ENCODE results near the gene NEBL.

Gene NEBL

DNA sequence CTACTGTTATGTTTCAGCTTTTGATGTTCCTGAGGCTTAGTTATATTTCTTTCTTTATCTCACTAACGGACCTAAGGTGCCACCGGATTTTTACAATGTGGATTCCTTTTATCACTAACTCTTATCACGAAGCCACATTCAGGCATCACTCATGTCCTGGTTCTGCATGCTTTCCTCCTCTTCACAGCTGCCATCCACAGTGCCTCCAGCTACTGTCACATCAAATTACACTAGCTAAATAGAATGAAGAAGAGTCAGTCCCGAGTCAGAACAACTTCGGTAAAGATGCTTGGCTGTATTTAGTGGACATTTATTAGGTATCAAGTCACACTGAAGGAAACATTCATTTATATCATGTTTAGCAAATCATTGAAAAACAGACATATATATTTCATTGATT is 153.2 kb downstream of the NEBL start:
- H3K27me3 ChIP-seq (ENCODE audit: insufficient read depth, low read length): no peaks in the 10 kb centered on the region
- H3K4me1 ChIP-seq (ENCODE audit: insufficient read depth, low read length): no peaks in the 10 kb centered on the region
- peaks cover 2% of the 10 kb centered on the region for H3K9me3 ChIP-seq (ENCODE audit: low read length)
- no peak overlapping the region for H3K4me3 ChIP-seq (ENCODE audit: low read length)
- H3K36me3 ChIP-seq (ENCODE audit: insufficient read depth, low read length): no peaks in the 10 kb centered on the region
- H2AFZ ChIP-seq (ENCODE audit: low read depth, low read length): no peak overlapping the region

- Histone ChIP-seq H3K4me1 (ENCODE audit: insufficient read depth, low read length) (no peaks in the 10 kb centered on the region), H3K4me3 (ENCODE audit: low read length) (no peak overlapping the region), H3K27me3 (ENCODE audit: insufficient read depth, low read length) (no peaks in the 10 kb centered on the region), H3K36me3 (ENCODE audit: insufficient read depth, low read length) (no peaks in the 10 kb centered on the region), H2AFZ (ENCODE audit: low read depth, low read length) (no peak overlapping the region), H3K9me3 (ENCODE audit: low read length) (peaks cover 2% of the 10 kb centered on the region)
Measured at GRCh38 chr10:20742737-20743541, 154.2 kb downstream of the NEBL start.

- Histone ChIP-seq H3K4me1 (ENCODE audit: insufficient read depth, low read length) (no peaks in the 10 kb centered on the region), H3K9me3 (ENCODE audit: low read length) (peaks cover 2% of the 10 kb centered on the region), H2AFZ (ENCODE audit: low read depth, low read length) (no peak overlapping the region), H3K36me3 (ENCODE audit: insufficient read depth, low read length) (no peaks in the 10 kb centered on the region), H3K27me3 (ENCODE audit: insufficient read depth, low read length) (peaks cover 6% of the 10 kb centered on the region), H3K4me3 (ENCODE audit: low read length) (no peak overlapping the region)
Measured at GRCh38 chr10:20740120-20740519, 157.0 kb downstream of the NEBL start.

DNA sequence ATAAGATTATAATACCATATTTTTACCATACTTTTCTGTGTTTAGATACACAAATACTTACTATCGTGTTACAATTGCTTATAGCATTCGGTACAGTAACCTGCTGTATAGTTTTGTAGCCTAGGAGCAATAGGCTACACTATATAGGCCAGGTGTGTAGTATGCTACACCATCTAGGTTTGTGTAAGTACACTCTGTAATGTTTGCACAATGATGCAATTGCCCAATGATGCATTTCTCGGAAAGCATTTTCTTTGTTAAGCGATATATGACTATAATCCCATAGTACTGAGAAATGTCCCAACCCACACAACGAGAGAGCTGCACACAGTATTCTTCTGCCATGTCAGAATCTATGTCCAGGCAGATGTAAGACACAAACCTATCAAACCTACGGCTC is 160.0 kb downstream of the NEBL start:
- peaks cover 6% of the 10 kb centered on the region for H3K27me3 ChIP-seq (ENCODE audit: insufficient read depth, low read length)
- H3K4me3 ChIP-seq (ENCODE audit: low read length): no peak overlapping the region
- no peak overlapping the region for H2AFZ ChIP-seq (ENCODE audit: low read depth, low read length)
- no peaks in the 10 kb centered on the region for H3K36me3 ChIP-seq (ENCODE audit: insufficient read depth, low read length)
- H3K9me3 ChIP-seq (ENCODE audit: low read length): peaks cover 2% of the 10 kb centered on the region
- no peaks in the 10 kb centered on the region for H3K4me1 ChIP-seq (ENCODE audit: insufficient read depth, low read length)
